Dermis microvascular lymphatic vessel endothelial cell (primary cell): Measurements from ENCODE around the gene ZFP36L1. TPM values are rescaled to one million over a fixed set of nuclear protein-coding genes. Genes with fewer than 3 reads are reported as not detected.

Experiments
- DNase-seq, 2 donors: peaks; one replicate each; pipeline versions ENCODE4 v3.0.0 to v3.0.0-alpha.2; 2010; ENCODE audit warnings: low read depth in 2 of 2
- total RNA-seq: library from RNA; depleted of rRNA; stranded (reverse); fragments of >200 nt; gene quantifications from 2 replicates; pipeline ENCODE4 v1.2.1, GENCODE V29; 2014

The ZFP36L1 gene
- total RNA-seq, 1 donor from 2014 or later, result 7.6 TPM

DNA sequence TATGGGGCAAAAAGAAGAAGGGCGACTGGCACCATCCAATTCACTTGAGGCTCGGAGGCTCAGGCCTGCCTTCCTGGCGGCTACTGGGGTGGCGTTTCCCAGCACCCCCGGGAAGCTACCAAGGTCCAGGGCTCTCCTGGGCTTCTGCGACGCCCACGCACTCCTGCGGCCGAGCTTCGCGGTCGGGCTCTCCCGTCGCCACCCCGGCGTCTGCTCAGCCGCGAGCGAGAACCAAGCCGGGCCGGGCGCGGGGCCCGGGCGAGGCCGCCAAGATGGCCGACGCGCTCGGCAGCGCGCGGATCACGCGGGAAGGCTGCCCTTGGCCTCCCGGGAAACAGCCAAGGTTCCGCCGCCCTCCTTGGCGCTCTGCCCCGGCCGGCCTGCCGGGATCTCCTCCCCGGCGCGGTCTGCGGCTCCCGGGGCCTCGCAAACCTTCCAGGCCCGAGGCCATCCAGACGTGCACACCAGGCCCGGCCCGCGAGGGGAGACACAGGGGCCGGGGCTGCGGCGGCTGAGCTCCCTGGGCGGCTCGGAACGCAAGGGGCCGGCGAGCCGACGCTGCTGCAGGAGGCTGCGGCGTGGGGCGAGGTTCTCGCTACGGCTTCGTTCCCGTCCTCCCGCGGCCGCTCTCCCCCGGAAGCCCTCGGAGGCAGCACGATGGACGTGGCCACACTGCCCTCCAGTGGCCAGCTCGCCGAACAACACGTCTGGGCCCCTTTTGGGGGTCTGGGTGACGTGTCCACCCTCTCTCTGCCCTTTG is 23.5 kb upstream of the ZFP36L1 start:
- DNase-seq, result peak; percentile 72 to 92

DNA sequence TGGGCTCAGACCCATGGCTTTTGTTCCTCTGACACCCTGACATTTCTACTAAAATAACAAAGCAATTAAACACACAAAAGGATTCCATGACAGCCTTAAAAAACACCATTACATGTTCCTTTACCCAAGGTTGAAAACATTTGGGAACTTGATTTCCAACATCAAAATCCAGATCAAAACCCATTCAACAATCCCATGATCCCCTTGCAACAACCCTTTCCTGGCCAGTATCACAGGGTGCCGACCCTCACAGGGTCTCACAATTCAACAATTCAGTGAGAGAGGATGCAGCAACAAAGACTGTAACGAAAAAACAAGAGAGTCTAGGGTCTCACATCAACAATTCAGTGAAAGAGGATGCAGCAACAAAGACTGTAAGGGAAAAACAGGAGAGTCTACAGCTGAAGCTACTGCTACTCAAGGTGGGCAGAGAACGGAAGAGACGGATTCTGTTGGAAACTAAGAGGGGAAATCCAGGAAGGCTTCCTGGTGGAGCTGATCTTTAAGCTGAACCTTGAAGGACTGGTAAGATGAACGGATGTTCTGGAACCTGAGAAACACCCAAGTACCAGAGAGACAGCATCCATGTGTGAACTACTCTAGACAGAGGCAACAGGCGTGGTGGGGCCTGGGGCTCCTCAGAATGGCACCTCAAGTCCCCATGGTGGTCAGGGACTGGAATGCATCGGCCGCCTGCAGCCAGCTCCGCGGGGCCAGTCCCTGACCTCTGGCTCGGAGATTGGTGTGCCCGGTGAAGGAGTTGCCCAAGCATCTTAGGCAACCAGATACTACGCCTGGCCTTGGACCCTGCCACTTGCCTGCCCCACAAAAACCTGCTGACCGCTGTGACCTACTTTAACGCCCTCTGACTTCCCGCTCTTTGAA is 22.7 kb upstream of the ZFP36L1 start:
- no peak for DNase-seq

DNA sequence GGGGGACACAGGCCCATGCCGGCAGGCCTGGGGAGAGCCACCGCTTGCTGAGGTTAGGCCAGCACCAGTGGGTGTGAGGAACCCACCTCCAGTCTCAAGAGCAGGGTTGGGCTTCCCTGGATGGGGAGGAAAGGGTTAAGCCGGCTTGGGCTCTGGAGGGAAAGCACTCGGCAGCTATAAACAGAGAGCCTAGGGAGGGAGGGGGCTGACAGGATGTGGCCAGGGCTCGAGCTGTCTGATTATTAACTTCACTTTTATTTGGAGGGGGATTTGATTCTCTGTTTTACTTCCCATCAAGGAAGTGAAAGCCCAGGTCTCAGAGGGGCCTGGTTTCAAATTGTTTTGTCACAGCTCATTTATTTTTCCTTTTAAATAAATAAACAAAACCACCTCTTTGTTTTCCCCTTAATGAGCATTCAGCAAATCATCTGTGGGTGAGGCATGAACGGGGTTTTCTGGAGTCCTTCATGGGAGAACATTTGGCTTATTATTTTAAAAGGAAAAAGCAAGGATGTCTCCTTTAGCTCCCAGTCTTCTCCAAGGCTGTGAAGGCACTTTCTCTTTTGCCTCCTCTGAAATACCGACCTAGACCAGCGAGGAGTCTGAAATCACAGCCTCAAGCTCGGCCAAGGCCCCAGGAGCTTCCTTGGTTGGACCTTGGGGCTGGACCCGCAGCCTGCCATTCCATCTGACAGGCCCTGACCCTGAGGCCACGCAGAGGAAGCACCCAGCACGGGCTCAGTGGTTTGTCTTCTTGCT is 21.9 kb upstream of the ZFP36L1 start:
- DNase-seq, result peak in 1 of 2 donors; percentile 73

DNA sequence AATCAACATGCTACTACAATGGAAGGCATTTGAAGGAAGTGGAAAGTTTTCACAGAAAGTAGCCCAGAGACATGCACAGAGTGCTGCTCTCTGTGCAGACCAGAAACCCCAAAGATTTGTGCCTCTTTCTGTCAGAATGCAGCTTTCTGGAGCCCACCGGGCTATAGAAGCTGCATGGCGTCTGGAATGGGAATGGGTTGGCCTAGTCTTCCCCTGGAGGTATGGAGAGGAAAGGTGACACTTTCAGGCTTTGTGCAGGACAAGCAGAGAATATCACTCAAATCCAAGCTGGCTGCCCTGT is 21.3 kb upstream of the ZFP36L1 start:
- DNase-seq, result no peak

DNA sequence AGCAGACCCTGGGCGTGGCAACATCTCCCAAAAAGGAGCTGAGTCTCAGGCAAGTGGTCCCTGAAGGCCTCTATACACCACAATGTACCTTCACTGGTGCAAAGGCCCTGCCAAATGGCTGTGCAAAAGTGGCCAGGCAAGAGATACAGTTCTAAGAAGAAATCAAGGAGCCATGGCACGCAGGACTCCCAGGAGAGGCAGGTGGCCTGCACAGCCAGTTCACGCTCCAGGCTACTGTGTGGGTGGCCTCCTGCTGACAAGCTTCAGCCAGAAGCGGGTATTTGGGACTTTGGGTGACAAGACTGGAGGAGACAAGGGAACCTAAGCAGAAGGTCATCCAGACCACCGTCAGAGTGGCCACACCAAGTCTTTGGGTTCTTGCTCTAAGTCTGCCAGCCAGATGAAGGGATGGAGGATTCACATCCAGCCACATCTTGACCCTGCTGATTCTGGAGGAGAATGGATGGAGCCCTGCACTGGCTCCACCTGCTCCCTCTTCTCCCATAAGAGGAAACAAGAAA is 20.5 kb upstream of the ZFP36L1 start:
- DNase-seq, result no peak

DNA sequence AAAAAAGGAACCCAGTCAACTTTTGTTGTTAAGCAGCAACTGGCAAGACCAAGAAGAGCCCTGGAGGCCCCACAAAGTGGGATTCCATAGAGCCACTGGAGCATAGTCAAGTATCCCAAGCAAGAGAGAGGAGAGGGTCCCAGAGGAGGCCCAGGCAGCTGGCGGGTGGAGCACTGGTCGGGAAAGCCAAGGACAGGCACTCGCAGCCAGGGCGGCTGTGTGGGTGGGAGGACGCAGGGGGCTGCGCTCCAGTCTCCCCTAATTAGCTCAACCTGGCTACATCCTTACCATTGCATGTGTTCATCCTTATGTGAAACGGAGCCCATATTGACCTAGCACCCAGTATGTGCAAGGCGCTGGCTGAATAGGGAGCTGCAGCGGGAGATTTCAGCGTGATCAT is 18.3 kb upstream of the ZFP36L1 start:
- DNase-seq, result no peak

DNA sequence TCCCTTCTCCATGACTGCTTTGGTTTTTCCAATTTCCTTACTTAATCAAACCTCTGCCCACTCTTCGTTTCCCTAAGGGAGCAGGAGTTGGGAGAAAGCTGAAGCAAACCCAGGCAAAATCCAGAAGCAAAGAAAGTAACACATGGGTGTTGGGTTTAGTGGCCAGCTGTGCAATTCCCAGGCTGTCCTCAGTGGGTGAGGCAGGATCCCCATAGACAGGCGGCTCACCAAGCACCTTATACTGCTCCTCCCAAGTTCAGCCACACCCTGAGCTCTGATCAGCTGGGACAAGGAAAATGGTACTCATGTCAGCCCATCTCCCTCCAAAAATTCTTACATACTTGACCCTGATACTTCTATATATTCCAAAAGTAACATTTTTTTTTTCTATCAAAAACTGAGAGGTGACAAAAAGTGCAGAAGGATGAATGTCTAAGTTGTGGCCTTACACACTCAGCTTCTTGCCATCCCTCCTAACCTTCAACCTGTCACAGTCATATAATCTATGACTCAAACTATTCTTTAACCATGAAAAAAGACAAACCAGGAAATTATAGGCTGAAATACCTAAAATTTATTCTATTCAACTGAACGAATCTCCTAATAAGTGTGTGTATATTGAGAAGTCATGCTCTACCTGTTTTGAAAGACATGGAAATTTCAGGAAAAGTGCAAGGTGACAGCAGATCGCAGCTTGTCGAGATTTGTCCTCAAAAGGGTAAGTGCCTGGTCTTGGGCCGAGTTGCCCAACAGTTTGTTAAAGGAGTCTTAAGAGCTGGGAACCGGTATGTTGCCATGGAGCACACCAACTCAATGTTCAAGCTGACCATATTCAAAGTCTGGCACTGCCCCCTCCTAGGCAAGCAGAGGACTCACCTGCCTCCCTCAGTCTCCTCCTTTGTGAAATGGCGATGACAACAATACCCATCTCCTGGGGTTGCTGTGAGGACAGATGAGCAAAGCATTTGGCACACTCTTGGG is 17.6 kb upstream of the ZFP36L1 start:
- no peak for DNase-seq

DNA sequence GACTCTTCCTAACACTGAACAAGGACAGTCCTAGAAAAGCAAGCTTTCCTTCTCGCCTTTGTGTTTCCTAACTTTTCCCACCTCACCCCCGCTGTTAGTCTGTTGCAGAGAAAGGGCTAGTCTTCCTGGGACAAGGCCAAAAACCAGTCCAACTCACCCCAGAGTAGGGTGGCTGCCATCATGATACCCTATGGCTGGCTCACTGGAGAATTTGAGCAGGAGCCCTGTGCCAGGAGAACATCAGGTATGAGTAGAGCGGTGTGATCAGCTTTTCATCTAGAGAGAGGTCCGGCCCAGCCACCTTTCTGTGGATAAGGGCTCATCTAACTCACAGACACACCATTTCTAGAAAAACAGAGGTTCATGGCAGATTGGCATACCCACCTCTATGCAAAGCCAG is 16.7 kb upstream of the ZFP36L1 start:
- DNase-seq, result no peak

DNA sequence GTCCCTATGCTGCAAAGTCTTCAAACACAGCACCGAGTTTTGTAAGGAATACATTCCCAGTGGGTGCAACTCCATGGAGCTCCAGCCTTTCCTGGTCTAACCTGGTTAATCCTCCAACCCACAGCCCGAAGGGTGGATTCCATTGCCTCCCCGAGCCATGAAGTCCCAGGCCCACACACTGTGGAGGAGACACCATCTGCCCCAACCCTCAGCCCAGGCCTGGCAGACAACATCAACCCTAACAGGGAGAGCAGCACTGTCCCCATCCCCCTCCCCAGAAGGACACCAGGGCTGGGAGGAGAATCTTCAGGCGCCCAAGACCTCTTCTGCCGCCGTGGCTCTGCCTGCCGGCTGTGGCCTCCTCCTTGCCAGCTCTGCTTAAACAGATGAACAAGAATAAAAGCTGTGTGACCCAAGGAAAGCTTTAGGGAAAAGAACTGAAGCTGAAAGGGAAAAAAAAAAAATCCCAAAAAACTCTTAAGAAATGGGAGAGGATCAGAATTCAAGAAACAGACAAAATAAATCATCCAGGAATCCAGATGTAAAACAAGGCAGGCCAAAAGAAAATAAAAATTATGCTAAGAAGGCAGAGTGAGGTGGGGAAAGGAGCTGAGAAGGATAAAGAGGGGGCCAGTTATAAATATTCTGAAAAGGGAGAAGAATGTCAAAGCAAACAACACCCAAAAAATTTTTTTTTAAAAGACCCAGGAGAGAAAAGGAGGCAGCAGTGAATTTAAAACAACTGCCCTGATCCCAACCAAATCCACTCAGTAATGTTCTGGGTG is 16.0 kb upstream of the ZFP36L1 start:
- DNase-seq, result no peak

DNA sequence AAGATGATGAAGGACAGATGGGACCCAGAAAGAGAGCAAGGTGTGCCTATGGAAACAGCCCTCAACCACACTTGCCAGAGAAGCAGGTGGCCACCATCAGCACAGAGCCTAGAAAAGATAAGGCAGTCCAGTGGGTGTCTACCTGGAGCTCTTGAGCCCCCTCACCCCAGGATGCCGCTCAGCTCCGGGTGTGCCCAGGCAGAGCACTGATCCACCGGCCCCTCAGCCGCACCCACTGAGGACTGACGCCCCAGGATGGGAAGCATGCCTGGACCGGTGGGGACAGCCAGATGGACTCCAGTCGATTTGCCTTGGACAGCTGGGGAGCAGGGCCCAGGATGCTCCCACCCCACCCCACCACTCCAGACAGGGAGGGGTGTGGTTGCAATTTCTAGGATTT is 15.1 kb upstream of the ZFP36L1 start:
- no peak for DNase-seq

DNA sequence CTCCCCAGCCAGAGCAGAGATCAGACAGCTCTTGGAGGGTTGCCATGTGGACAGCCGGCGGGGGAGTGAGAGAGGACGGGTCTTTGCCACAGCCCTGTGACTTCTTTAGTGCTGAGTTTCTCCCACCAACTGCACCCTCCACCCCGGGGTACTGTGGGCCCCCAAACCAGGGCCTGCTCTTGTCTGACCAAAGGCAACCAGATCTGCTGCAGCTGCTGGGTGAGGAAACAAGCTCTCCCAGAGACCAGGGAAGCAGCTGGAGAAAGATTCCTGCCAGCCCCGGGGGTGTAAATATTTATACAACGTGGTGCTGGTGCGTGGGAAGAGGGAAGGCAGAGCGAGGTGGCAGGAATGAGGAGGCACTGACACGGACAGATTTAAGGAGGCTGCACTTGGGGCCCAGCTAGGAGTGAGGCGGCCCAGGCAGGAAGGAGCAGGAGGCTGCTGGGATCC is 14.3 kb upstream of the ZFP36L1 start:
- DNase-seq, result peak in 1 of 2 donors; percentile 94

DNA sequence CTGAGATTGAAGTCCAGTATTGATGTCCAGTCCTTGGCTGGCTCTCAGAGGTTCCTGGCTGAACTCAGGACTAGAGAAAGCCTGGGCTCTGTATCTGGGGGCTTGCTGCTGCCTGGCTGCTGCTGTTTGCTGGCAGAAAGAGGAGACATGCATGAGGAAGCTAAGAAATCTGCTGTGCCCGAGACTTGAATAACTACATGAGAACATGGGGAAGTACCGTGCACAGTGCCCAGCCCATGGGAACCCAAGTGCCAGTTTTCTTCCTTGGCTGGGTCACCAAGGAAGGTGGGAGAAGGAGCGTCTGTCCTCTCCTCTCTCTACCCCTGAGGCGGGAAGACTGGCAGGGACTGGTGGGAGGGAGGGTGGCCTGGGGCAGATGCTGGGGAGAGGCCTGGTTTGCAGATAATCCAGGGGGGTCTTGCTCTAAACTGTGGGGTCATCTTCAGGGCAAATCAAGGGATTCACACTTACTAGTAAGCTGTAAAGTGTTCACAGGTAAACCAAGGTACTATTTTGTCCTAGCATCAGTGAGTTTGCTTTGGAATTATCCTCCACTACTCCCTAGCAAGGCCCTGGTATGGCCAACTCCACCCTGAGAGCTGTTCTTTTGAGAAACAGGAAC is 13.8 kb upstream of the ZFP36L1 start:
- DNase-seq, result no peak

DNA sequence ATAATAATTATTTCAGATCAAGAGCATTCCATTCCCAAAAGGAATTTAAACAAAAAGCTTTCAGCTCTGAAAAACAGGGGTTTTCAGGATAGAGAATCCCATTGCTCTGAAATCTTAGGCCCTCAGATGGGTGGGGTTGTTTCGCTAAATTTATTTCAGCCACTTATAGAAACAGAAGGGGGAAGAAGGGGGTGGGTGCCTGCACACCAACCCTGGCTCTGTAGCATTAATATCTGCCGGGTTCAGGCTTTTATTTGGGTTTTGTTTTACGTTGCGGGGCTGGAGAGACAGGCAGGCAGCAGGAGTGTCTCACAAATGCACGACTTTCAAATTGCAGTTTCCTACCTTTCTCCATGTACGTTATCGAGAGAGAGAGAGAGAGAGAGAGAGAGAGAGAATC is 12.5 kb upstream of the ZFP36L1 start:
- DNase-seq, result no peak

DNA sequence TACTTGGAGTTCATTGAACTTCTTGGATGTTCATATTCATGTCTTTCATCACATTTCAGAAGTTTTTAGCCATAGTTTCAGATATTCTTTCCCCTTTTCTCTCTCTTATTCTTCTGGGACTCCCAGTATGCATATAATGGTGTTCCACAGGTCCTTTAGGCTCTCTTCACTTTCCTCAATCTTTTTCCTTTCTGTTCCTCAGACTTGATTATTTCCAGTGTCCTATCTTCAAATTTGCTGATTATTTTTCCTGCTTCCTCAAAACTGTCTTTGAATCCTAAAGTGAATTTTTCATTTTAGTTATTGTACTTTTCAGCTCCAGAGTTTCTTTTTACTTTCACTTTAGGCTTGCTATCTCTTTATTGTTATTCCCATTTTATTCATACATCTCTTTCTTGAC is 8.8 kb upstream of the ZFP36L1 start:
- DNase-seq, result no peak

DNA sequence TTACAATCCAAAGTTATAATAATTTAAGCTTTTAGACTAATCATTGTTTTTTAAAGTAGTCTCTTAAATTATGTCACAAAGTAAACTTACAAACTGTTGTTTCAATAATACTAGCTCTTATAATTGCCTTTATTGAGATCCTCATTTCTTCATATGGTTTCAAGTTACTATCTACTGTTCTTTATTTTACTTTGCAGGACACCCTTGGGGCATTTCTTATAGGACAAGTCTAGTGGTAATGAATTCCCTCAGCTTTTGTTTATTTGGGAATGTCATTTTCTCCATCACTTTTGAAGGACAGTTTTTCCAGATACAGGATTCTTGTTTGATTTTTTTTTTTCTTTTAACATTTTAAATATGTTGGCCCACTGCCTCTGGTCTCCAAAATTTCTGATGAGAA is 8.1 kb upstream of the ZFP36L1 start:
- DNase-seq, result no peak

DNA sequence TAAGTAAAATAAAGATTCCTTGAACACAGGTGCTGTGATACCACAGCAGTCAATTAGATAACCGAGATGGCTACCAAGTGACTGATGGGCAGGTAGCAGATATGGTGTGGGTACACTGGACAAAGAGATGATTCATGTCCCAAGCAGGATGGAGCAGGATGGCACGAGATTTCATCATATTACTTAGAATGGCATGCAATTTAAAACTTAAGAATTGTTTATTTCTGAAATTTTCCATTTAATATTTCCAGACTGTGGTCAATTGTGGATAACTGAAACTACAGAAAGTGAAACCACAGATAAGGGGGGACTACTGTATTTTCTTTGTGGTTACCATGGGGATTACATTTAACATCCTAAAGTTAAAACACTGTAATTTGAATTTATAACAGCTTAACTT is 7.5 kb upstream of the ZFP36L1 start:
- no peak for DNase-seq

DNA sequence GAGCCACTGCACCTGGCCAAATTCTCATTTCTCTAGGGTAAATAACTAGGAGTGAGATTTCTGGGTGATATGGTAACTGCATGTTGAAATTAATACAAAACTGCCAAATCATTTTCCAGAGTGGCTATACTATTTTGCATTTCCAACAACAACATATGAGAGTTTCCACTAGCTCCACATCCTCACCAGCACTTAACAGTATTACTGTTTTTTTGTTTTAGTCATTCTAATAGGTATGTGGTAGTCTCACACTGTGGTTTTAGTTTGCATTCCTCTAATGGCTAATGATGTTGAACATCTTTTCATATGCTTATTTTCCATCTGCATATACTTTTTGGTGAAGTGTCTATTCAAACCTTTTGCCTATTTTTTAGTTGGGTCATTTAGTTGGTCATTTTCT is 5.8 kb upstream of the ZFP36L1 start:
- DNase-seq, result no peak

DNA sequence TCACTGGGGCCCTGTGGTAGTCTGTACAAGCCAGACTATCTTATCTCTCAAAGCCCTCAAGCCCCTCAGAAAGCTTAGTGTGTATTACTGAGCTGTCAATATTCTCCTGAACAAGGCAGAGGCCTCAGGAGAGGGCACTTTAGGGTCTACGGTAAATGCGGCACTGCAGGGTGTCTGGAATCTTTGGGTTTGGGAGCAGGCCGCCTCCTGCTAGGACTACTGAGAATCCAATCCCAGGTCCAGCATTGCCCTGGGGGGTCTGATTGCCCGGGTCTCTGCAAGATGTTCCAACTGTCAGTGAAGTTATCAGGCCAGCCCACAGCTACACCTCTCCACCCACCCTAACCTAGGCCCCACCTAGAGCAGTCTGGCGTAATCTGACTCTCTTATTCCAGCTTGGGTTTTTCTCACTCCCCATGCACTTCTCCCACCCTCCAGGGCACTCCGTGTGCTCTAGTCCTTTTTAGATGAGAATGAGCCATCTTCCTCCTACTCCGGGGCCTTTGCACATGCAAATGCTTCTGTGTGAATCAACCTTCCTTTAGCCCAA is 4.3 kb upstream of the ZFP36L1 start:
- DNase-seq, result no peak

DNA sequence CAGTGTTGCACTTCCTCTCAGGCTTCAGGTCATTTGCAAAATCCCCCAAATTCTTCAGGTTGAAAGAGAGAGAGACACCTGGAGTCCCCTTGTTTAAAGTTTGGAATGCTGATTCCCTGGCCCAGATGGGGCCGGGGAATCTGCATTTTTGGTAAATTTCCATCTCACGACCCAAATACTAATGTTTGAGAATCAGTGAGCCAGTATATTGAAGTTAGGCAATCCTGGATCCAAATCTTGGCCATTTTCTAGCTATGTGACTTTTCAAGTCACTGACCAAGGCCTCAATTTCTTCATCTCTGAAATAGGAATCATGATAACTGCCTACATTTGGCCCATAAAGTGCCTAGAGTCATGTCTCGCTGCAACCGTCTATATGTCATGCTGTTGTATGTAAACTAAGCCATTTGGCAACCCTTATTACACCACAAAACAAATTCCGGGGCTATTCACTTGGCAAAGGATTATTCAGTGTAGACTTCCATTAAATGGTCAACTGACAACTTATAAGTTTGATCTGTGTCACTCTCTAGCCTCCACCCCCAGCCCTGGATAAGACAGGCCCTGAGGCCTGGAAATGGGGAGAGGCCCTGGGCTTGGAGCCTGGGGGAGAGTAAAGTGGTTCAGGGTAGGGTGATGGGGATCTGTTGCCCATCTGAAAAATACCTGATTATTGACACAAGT is 3.7 kb upstream of the ZFP36L1 start:
- DNase-seq, result no peak
